Iris pigment epithelial cell (primary cell): ENCODE data around the gene NT5M.
"Not testable (repeated sequence)": the region's sequence is repeated elsewhere in the genome, so short reads cannot be mapped to it uniquely, and the experiment has no call there.

Experiments
- DNase-seq: peaks from one replicate; pipeline ENCODE4 v3.0.0-alpha.2; 2011; ENCODE audit warnings: low read depth

The NT5M gene

DNA sequence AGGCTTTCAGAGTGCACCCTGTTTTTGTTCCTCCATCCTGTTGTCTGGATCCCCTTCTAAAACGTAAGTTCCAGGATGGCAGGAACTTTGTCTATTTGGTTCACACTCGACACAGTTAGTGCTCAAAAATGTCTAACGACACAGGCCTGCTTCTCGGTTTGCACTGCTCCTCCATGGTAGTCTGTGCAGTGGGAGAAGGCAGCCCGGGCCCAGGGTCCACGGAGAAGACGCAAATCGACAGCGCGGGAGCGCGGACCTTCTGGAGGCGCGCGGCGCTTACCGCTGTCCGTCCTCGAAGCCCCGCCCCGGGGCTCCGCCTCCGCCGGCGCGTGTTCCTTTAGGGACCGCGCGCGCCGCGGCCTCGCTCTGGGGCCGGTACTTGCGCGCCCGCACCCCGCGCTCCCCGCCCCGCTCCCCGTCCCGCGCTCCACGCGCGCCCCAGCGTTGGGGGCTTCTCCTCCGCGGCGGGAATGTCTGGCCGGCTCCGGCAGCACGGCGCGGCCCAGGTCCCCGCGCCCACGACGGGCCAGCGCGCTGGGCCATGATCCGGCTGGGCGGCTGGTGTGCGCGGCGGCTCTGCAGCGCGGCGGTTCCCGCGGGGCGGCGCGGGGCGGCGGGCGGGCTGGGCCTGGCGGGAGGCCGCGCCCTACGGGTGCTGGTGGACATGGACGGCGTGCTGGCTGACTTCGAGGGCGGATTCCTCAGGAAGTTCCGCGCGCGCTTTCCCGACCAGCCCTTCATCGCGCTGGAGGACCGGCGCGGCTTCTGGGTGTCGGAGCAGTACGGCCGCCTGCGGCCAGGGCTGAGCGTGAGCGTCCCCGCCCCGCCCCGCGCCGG is at the start of gene NT5M:
Gene NT5M (plus strand): TSS at position 364 of the 837 bp plus-strand sequence. CDS start 178 bp downstream, at position 542.
- peak; percentile 73 for DNase-seq

DNA sequence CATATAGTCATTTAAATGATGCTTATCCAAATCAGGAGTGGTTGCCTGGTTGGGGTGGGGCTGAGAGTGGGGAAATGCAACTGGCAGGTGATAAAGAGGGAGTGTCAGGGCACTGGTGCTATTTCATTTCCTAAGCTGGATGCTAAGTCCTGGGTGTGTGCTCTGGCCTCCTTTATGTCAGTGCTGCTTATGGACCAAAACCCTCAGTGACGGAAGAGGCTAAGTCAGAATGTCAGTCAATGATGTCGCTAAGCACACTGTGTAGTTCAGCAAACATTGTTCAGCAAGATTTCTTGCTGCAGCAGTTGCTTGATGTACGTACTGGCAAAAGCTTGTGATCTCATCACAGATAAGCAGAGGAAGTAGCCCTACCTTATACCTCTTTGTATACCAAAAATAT is 49.8 kb upstream of the NT5M start:
- DNase-seq = no peak

DNA sequence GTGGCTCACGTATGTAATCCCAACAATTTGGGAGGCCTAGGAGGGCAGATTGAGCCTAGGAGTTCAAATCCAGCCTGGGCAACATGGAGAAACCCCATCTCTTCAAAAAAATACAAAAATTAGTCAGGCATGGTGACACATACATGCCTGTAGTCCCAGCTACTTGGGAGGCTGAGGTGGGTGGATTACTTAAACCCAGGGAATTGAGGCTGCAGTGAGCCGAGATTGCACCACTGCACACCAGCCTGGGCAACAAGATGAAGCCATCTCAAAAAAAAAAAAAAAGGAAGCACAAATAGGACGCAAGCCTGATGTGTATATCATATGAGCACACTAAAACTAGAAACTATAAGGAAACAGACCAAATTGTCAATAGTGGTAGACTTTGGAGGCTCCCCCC is 49.1 kb upstream of the NT5M start:
- peak; percentile 50 for DNase-seq

DNA sequence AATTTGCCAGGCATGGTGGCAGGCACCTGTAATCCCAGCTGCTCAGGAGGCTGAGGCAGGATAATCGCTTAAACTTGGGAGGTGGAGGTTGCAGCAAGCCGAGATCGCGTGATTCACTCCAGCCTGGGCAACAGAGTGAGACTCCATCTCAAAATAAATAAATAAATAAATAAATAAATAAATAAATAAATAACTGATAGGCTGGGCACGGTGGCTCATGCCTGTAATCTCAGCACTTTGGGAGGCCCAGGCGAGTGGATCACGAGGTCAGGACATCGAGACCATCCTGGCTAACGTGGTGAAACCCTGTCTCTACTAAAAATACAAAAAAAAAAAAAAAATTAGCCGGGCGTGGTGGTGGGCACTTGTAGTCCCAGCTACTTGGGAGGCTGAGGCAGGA is 47.5 kb upstream of the NT5M start:
- DNase-seq = not testable (repeated sequence)

DNA sequence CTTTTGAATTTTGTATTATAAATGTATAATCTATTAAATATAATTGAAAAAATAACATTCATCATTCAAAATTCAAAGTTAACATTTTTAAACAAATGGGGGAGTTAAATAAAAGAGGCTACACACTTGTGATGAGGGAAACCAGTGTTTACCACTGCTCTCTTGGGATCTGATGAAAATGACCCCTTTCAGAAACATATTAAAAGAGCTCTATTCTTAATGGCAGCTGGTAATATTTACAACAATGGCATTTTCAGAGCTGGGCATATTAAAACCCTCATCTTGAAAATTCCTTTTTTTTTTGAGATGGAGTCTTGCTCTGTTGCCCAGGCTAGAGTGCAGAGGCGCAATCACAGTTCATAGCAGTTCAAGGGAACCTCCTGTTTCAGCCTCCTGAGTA is 46.9 kb upstream of the NT5M start:
- no peak for DNase-seq

DNA sequence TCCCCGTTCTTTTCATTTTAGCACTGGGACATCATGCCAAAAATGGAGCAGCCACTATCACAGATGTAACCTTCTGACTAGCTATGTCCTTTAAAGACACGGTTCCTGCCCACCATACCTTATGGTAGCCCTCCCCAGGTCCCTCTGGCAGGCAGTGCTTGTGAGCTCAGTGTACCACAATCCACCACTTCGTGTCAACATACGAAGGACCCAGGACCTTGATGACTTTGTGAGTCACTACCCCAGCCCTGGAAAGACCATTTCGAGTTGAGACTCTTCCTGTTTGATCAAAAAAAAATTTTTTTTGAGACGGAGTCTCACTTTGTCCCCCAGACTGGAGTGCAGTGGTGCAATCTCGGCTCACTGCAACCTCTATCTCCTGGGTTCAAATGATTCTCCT is 45.2 kb upstream of the NT5M start:
- no peak for DNase-seq

DNA sequence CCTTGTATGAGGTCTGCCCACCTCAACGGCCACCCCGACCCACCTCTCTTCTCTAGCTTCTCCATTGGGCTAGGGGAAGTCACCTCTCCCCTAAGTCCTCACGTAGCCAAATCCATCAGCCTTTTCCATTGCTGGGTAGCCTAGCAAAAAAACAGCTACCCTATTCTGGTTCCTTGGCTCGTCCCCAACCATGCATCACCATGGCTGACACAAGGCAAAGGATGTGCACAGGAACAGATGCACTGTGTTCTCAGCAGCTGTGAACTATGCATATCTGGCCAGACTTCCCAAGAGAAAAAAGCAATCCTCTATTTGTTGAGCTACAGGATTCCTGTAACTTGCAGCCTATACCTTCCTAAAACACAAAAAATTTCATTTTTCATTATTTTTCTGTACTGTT is 44.2 kb upstream of the NT5M start:
- DNase-seq = no peak

DNA sequence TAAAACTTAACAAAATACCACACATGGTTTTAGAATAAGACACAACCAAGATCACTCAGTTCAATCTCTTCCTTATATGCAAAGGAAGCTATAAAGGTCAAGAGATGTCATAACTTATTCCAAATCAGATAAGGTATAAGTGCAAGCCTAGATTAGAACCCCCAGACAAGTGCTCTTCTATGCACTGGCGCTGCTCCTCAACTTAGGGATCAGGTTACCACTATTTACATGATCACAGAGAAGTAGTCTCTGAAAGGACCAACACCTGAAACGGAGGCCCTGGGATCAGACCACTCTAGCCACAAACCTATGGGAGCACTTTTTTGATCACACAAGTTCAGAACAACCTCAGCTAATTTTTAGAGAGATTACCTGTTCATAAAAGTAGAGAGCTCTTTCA is 38.7 kb upstream of the NT5M start:
- DNase-seq = no peak

DNA sequence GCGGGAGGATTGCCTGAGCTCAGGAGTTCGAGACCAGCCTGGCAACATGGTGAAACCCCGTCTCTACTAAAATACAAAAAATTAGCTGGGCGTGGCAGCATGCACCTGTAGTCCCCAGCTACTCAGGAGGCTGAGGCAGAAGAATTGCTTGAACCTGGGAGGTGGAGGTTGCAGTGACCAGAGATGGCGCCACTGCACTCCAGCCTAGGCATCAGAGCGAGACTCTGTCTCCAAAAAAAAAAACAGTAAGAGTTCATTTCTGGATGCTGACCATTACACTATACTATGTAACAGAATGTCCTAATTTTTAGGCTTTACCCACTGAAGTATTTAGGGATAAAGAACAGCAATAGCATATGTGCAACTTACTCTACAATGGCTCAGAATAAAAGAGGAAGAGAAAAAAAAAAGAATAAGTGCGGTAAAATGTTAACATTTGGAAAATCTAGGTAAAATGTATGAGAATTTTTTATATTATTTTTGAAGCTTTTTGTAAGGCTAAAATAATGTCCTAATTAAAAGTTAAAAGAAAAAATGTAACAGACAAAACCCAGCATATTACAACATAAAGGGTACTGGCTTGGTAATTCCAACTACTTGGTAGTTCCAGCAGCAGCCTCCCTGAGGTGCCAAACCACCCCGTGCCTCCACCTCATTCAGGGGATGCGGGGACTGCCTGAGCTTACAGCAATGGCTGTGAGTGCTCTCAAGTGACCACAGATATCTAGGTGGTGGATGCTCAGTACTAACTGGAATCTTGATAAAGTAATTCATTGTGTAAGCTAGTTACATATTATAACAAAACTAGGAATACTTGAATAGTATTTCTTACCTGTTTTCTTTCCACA is 33.0 kb upstream of the NT5M start:
- no peak for DNase-seq

DNA sequence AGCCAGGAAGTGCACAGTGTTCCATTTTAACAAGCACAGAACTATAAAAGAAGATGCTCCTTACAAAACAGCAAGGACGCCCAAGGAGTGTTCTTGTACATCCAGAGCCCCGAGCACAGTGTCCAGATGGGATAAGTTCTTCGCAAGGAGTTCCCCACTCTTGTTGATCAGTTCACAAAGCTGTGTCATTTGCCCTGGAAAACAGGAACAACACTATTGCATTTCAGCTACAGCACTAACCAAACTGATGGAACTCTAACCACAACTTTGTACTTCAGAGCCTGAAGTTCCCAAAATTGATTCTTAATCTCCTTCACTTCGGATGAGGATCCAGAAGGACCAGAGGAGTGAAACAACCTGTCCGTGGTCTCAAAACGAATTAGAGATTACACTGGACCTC is 27.2 kb upstream of the NT5M start:
- no peak for DNase-seq

DNA sequence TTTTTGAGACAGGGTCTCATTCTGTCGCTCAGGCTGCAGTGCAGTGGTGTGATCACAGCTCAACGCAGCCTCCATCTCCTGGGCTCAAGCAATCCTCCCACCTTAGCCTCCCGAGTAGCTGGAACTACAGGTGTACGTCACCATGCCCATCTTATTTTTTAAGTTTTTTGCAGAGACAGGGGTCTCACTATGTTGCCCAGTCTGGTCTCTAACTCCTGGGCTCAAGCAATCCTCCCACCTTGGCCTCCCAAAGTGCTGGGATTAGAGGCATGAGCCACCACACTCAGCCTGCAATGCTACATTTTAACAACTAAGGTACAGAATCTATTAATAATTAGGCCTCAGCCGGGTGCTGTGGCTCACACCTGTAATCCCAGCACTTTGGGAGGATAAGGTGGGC is 25.7 kb upstream of the NT5M start:
- DNase-seq = not testable (repeated sequence)

DNA sequence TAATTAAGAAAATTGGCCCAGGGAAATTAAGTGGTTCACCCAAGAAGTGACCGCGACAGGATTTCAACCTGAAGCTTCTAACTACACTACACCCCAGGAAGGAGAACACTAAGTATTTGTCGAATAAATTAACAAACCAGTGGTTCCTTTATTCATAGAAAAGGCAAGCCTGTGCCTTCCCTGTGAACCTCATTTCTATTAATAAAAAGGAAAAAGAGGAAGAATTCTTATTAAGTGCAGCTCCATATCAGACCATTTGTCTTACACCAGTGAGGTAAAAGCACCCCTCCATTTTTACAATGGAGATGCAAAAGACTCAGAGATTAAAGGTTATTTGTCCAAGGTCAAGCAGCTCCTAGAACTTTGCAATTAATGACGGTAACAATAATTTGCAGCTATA is 23.9 kb upstream of the NT5M start:
- DNase-seq = no peak

DNA sequence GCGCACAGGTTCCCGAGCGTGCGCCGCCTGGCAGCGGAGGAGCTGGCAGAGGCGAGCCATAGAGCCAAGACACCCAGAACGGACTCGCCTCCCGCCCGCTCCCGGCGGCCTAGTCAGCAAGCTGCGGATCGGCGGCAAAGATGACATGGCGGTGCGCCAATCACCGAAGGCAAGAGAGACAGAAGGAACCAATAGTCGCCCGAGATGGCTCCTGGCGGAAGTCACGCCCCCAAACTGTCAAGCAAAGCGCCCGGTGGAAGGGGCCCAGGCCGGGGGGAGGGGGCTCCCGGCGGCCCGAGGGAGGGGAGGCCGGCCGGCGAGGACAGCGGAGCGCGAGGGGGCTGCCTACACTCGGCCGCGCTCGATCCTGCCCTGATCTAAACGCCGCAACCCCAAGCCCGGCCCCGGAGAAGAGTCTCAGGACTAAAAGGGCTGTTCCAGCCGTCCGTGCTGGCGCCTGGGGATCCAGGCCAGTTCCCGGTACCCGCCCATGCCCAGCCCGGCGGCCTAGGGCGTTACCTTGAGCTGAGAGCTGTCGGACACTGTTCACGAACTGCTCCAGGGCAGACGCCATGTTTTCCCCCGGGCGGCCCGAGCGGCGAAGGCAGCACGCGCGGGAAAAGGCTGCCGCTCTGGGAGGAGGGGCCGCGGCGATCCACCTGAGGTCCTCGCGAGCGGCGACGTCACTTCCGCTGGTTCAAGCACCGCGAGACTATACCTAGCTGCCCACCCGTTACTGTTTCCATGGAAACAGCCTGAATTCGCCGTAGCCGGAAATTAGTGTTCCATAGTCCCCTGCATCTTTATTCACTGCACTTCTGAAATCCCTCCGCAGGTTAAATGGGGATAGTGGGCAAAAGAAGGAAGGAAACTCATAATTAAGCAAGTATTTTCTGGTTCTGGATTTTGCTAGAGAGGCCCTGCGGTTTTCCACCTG is 22.3 kb upstream of the NT5M start, which contains the start of gene COPS3:
Gene COPS3 (minus strand): TSS at position 634 of the 937 bp plus-strand sequence. CDS start 60 bp downstream, at position 574.
- peak; percentile 97 for DNase-seq

DNA sequence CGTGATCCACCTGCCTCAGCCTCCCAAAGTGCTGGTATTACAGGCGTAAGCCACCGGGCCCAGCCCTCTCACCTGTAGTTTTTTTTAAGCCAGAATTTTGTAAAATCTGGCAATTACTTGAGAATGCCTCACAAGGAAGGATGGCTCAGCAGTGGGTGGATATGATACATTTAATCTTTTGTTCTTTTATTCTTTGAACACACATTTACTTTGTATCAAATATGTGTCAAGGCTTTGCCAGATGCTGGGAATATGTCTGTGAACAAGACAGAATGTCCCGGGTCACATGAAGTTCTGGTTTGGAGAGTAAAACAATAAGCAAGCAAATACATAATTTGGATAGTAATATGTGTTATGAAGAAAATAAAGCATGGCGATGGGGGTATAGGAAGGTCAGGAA is 17.2 kb upstream of the NT5M start:
- DNase-seq = no peak

DNA sequence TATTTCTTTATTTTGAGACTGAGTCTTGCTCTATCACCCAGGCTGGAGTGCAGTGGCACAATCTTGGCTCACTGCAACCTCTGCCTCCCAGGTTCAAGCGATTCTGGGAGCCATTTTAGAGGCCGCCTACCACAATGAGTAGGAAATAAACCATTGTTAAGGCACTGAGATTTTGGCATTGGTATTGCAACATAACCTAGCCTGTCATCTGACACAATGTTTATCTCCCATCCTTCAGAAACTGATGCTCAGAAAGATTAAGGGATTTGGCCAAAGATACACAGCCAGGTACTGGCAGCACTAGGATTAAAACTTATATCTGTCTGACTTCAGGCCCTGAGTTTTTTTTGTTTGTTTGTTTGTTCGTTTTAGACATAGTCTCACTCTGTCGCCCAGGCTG is 14.1 kb upstream of the NT5M start:
- no peak for DNase-seq

DNA sequence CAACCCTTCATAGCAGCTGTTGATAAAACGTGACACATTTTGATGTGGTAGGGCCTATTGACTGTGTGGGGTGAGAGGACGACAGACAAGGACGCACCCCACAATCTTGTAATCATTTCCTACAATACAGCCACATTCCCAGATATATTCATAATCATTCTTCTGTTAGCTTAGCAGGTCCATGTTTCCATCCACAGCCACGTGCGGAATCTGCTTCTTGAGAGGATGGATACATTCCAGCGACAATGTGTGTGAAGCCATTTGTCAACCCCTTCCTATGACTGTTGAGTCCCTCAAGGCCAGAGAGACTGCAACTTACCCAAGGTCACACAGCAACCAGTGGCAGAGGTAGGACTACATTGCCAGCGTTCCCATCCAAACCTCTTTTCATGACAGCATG is 13.5 kb upstream of the NT5M start:
- no peak for DNase-seq

DNA sequence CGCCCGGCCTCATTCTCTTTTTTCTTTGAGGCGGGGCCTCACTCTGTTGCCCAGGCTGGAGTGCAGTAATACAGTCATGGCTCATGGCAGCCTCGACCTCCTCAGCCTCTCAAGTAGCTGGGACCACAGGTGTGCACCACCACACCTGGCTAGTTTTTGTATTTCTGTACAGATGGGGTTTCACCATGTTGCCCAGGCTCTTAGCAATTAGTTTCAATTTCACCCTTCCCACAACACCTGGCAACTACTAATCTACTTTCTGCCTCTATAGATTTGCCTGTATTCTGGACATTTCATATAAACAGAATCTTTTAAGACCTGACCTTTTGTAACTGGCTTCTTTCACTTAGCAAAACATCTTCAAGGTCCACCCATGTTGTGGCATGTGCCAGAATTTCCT is 8.0 kb upstream of the NT5M start:
- no peak for DNase-seq

DNA sequence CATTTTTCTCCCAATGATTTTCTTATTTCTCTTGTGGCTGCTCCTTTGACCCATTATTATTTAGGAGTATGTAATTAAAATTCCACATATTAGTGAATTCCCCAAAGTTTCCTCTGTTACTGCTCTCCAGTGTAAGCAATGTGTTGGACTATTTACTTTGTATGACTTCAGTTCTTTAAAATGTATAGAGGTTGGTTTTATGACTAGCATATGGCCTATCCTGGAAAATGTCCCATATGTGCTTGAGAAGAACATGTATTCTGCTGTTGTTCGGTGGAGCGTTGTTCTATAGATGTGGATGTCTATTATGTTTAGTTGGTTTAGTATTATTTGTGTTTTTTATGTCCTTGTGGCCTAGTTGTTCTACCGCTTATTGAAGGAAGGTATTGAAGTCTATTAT is 6.0 kb upstream of the NT5M start:
- no peak for DNase-seq

DNA sequence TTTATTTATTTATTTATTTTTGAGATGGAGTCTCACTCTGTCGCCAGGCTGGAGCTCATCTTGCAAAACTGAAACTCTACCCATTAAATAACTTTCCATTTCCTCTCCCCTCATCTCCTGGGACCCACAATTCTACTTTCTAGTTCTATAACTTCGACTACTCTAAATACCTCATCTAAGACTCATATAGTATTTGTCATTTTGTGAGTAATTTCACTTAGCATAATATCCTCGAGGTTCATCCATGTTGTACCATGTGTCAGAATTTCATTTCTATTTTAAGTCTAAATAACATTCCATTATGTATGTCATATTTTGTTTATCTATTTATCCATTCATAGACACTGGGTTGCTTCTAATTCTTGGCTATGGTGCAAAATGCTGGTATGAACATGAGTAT is 5.1 kb upstream of the NT5M start:
- no peak for DNase-seq

DNA sequence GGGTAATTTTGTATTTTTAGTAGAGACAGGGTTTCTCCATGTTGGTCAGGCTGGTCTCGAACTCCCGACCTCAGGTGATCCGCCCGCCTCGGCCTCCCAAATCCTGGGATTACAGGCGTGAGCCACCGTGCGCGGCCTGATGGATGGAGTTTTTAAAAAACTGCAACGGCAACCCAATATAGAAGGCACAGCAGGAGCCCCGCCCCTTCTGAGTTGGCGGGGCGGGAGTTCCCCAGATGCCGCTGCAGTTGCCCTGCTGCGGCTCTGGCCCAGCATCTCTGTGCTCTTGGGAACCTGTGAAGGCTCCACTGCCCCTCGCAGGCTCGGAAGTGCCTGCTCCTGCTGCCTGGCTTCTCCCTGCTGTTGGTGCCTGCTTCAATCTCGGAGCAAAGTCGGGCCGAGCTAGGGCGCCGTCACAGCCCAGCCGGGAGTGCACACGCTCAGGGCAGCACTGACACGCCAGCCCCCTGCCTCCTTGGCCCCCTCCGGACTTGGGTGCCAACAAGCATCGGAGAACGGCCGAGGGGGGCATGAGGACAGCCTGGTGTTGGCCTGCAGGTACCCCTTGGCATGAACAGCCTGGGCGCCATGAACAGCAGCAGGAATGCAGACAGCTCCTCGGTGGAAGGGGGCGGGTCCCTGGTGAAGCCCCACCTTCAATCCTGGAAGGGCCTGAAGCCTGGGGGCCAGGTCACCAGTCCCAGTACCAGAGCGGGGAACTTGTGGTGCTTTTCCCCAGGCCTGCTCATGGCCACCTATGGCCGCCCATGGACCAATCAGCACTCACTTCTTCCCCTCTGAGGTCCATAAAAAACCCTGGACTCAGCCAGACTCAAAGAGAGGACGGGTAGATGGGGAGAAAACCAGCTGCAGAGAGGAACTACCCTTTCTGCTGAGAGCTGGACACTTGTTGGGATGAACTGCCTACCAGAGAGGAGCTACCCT is 2.3 kb upstream of the NT5M start:
- DNase-seq = peak; percentile 44

DNA sequence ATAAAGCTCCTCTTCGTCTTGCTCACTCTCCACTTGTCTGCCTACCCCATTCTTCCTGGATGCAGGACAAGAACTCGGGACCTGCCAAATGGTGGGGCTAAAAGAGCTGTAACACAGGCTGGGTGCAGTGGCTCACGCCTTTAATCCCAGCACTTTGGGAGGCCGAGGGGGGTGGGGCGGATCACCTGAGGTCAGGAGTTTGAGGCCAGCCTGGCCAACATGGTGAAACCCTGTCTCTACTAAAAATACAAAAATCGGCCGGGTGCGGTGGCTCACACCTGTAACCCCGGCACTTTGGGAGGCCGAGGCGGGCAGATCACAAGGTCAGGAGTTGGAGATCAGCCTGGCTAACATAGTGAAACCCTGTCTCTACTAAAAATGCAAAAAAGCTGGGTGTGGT is 1.5 kb upstream of the NT5M start:
- not testable (repeated sequence) for DNase-seq
